Tibial nerve (tissue), 4 donors: ENCODE results near the gene SPTBN5. TPM values are rescaled to one million over a fixed set of nuclear protein-coding genes. Genes with fewer than 3 reads are reported as not detected.

ENCODE experiments used
- DNase-seq, 2 donors: peaks; one replicate each; pipeline ENCODE4 v3.0.0-alpha.2; 2019; ENCODE audit warnings: low spot score in 2 of 2
- H3K27ac ChIP-seq, 4 donors: fragments of 200-600 bp; sonication (generic) in 3 of 4; one replicate each; pipeline ENCODE4 v1.5.1; 2017 to 2019; ENCODE audit warnings: mild to moderate bottlenecking in 1 of 4
- H3K27me3 ChIP-seq, 2 donors: fragments of 200-600 bp; sonication (generic) in 1 of 2; one replicate each; pipeline versions ENCODE4 v1.5.1 to v1.6.0; 2017 to 2019
- H3K36me3 ChIP-seq, 3 donors: fragments of 200-600 bp; sonication (generic); one replicate each; pipeline ENCODE4 v1.5.1; 2018 to 2019
- H3K4me1 ChIP-seq, 4 donors: fragments of 200-600 bp; sonication (generic) in 3 of 4; one replicate each; pipeline ENCODE4 v1.5.1; 2017 to 2019
- H3K4me3 ChIP-seq, 4 donors: fragments of 200-600 bp; sonication (generic) in 3 of 4; one replicate each; pipeline ENCODE4 v1.5.1; 2017 to 2019; ENCODE audit warnings: mild to moderate bottlenecking in 1 of 4, moderate library complexity in 1 of 4
- H3K9me3 ChIP-seq, 4 donors: fragments of 200-600 bp; sonication (generic) in 3 of 4; one replicate each; pipeline ENCODE4 v1.5.1; 2017 to 2019
- CTCF ChIP-seq, 5 experiments: fragments of 200-600 bp in 3 of 5; fragments of 450-650 bp in 2 of 5; sonication (generic) in 3 of 5; IDR thresholded peaks; one replicate each; pipeline ENCODE4 v1.5.1; 2016 to 2019; ENCODE audit warnings: antibody characterized with exemption in 5 of 5, mild to moderate bottlenecking in 3 of 5, moderate library complexity in 2 of 5
- EP300 ChIP-seq, 2 donors: sonication (generic); formaldehyde crosslinking; IDR thresholded peaks; one replicate each; pipeline ENCODE4 v1.6.1; 2017; ENCODE audit warnings: antibody characterized with exemption in 2 of 2, mild to moderate bottlenecking in 1 of 2
- POLR2A ChIP-seq, 2 donors: fragments of 450-650 bp; IDR thresholded peaks; one replicate each; pipeline ENCODE4 v1.6.1; 2017; ENCODE audit warnings: antibody characterized with exemption in 2 of 2, mild to moderate bottlenecking in 2 of 2, moderate library complexity in 2 of 2
- WGBS, 2 donors: methylation state at CpG; one replicate each; pipeline ENCODE4 v1.1.5; 2018; 5-methylcytosine and 5-hydroxymethylcytosine counted together
- total RNA-seq, 4 donors: library from RNA; depleted of rRNA; stranded (reverse); fragments of >200 nt; gene quantifications; one replicate each; pipeline ENCODE4 v1.1.0, GENCODE V29; 2016

The SPTBN5 gene
- total RNA-seq, 4 donors from 2014 or later: 16.5 to 34.5 (median 19.9) TPM

- Histone ChIP-seq H3K27me3 (no peaks in the 10 kb centered on the region), H3K27ac (peak overlapping the region; percentile 11 to 70 (median 60)), H3K9me3 (no peaks in the 10 kb centered on the region), H3K4me1 (peaks cover 0 to 59% (median 34%) of the 10 kb centered on the region in 4 donors), H3K4me3 (no peak overlapping the region), H3K36me3 (peaks cover 0 to under 1% (median 0%) of the 10 kb centered on the region in 3 donors)
- WGBS, 2 donors: 75 to 84% methylated on average over 4 of the region's 4 CpGs
- no peak for DNase-seq
- no peak for TF ChIP-seq EP300 (IDR thresholded peaks at IDR 0.05)
- no peak for TF ChIP-seq POLR2A (IDR thresholded peaks at IDR 0.05)
- TF ChIP-seq CTCF (IDR thresholded peaks at IDR 0.05): no peak
Observed at GRCh38 chr15:41934843-41935242, 41.0 kb upstream of the SPTBN5 start.

- no peak overlapping the region for H3K4me3 ChIP-seq
- no peaks in the 10 kb centered on the region for H3K27me3 ChIP-seq
- no peaks in the 10 kb centered on the region for H3K36me3 ChIP-seq
- H3K4me1 ChIP-seq: peaks cover 0 to 70% (median 40%) of the 10 kb centered on the region in 4 donors
- DNase-seq: no peak
- WGBS, 2 donors: 62 to 65% methylated on average over 10 of the region's 10 CpGs
- H3K9me3 ChIP-seq: no peaks in the 10 kb centered on the region
- TF ChIP-seq CTCF (IDR thresholded peaks at IDR 0.05): no peak
- TF ChIP-seq EP300 (IDR thresholded peaks at IDR 0.05): no peak
- no peak for TF ChIP-seq POLR2A (IDR thresholded peaks at IDR 0.05)
- H3K27ac ChIP-seq: peak overlapping the region in 3 of 4 donors; percentile 60 to 70 (median 60)
Observed at GRCh38 chr15:41933771-41934170, 39.9 kb upstream of the SPTBN5 start.

- Histone ChIP-seq H3K27me3 (no peaks in the 10 kb centered on the region), H3K4me1 (peaks cover 0 to 74% (median 40%) of the 10 kb centered on the region in 4 donors)
Observed at GRCh38 chr15:41933326-41933725, 39.5 kb upstream of the SPTBN5 start.

GRCh38 chr15:41932511-41933289 lies 38.8 kb upstream of the SPTBN5 start:
- no peak for DNase-seq
- peaks cover 0 to 81% (median 40%) of the 10 kb centered on the region in 4 donors for H3K4me1 ChIP-seq
- TF ChIP-seq POLR2A (IDR thresholded peaks at IDR 0.05) (no peak), EP300 (IDR thresholded peaks at IDR 0.05) (no peak), CTCF (IDR thresholded peaks at IDR 0.05) (no peak)
- no peaks in the 10 kb centered on the region for H3K27me3 ChIP-seq
- H3K4me3 ChIP-seq: no peak overlapping the region
- WGBS, 2 donors: 67 to 70% methylated on average over 16 of the region's 16 CpGs
- no peaks in the 10 kb centered on the region for H3K36me3 ChIP-seq
- H3K27ac ChIP-seq: peak overlapping the region in 2 of 4 donors; percentile 60
- no peaks in the 10 kb centered on the region for H3K9me3 ChIP-seq

More at GRCh38 chr15:41933326-41933725, 39.5 kb upstream of the SPTBN5 start:
- no peak overlapping the region for H3K4me3 ChIP-seq
- WGBS, 2 donors: 83 to 86% methylated on average over 7 of the region's 7 CpGs
- H3K36me3 ChIP-seq: no peaks in the 10 kb centered on the region
- H3K27ac ChIP-seq: peak overlapping the region in 2 of 4 donors; percentile 60
- H3K9me3 ChIP-seq: no peaks in the 10 kb centered on the region
- TF ChIP-seq CTCF (IDR thresholded peaks at IDR 0.05): no peak
- TF ChIP-seq EP300 (IDR thresholded peaks at IDR 0.05): no peak
- TF ChIP-seq POLR2A (IDR thresholded peaks at IDR 0.05): no peak
- no peak for DNase-seq

- Histone ChIP-seq H3K4me1 (peaks cover 0 to 82% (median 40%) of the 10 kb centered on the region in 4 donors), H3K27me3 (no peaks in the 10 kb centered on the region), H3K4me3 (no peak overlapping the region), H3K36me3 (no peaks in the 10 kb centered on the region), H3K9me3 (no peaks in the 10 kb centered on the region), H3K27ac (peak overlapping the region in 1 of 4 donors; percentile 60)
- WGBS, 2 donors: 93 to 94% methylated on average over 9 of the region's 9 CpGs
- TF ChIP-seq POLR2A (IDR thresholded peaks at IDR 0.05) (no peak), CTCF (IDR thresholded peaks at IDR 0.05) (no peak), EP300 (IDR thresholded peaks at IDR 0.05) (no peak)
- DNase-seq: no peak
Observed at GRCh38 chr15:41932101-41932500, 38.2 kb upstream of the SPTBN5 start.
